ENCODE measurements around the gene PSD.
"Not testable (repeated sequence)": the region's sequence is repeated elsewhere in the genome, so short reads cannot be mapped to it uniquely, and the experiment has no call there.

The PSD gene
- 3.2 to 4.5 (median 3.6) reads per million in 4 donors for total RNA-seq

- no peak for DNase-seq
Observed at GRCh38 chr10:102418622-102419268, at the start of gene PSD. TSS of gene PSD (minus strand) at chr10:102418785. CDS start at chr10:102417038, 1,747 bp downstream.

GRCh38 chr10:102467971-102468438 is 49.4 kb upstream of the PSD start:
- no peak for DNase-seq

GRCh38 chr10:102467318-102467717 is 48.7 kb upstream of the PSD start:
- no peak for DNase-seq

GRCh38 chr10:102465466-102465865 is 46.9 kb upstream of the PSD start:
- no peak for DNase-seq

- DNase-seq = no peak
Observed at GRCh38 chr10:102463983-102464382, 45.4 kb upstream of the PSD start.

- no peak for DNase-seq
Observed at GRCh38 chr10:102462512-102463054, 44.0 kb upstream of the PSD start.

- peak; percentile 92 to 96 (median 92) for DNase-seq
Observed at GRCh38 chr10:102461187-102462054, 42.8 kb upstream of the PSD start.

GRCh38 chr10:102460836-102461186 is 42.2 kb upstream of the PSD start:
- no peak for DNase-seq

- no peak for DNase-seq
Observed at GRCh38 chr10:102458656-102459055, 40.1 kb upstream of the PSD start.

- no peak for DNase-seq
Observed at GRCh38 chr10:102457591-102458150, 39.1 kb upstream of the PSD start.

- no peak for DNase-seq
Observed at GRCh38 chr10:102455893-102456471, 37.4 kb upstream of the PSD start.

GRCh38 chr10:102454662-102455487 is 36.3 kb upstream of the PSD start:
- DNase-seq = not testable (repeated sequence)

GRCh38 chr10:102453502-102453901 is 34.9 kb upstream of the PSD start:
- DNase-seq = no peak

- DNase-seq = peak in 1 of 5 donors; percentile 77
Observed at GRCh38 chr10:102452672-102453340, 34.2 kb upstream of the PSD start.

GRCh38 chr10:102451105-102451969 is 32.8 kb upstream of the PSD start, which contains the start of gene C10orf95:
TSS of gene C10orf95 (minus strand) at chr10:102451543. CDS start at chr10:102451093, 450 bp downstream.
- DNase-seq = no peak

GRCh38 chr10:102450374-102451104 is 32.0 kb upstream of the PSD start:
- DNase-seq = peak; percentile 79 to 94 (median 84)

GRCh38 chr10:102450124-102450373 is 31.5 kb upstream of the PSD start:
- DNase-seq = no peak

GRCh38 chr10:102449321-102450123 is 30.9 kb upstream of the PSD start:
- peak; percentile 71 to 89 (median 82) for DNase-seq

GRCh38 chr10:102444851-102445250 is 26.3 kb upstream of the PSD start:
- no peak for DNase-seq
